ENCODE measurements around the gene KIAA1210.

GRCh38 chrX:119107206-119107605, 20.4 kb downstream of the KIAA1210 start:
- no peak for TF ChIP-seq GATA3 (IDR thresholded peaks at IDR 0.05; ENCODE audit: low read depth, low read length)
- TF ChIP-seq GATA2 (IDR thresholded peaks at IDR 0.05; ENCODE audit: low read depth, low read length): no peak

Measured in SH-SY5Y (cell line).